Right atrium auricular region (tissue), 2 donors: ENCODE measurements around the gene CNTRL. TPM values are rescaled to one million over a fixed set of nuclear protein-coding genes. Genes with fewer than 3 reads are reported as not detected.
A peak's percentile ranks its signal among the peaks of the same experiment; 100 is the strongest.

Experiments used
- DNase-seq: peaks from one replicate; pipeline ENCODE4 v3.0.0-alpha.2; 2019; ENCODE audit warnings: low spot score
- H3K27ac ChIP-seq, 2 donors: fragments of 200-600 bp; sonication (generic); 1 replicate in 1 of 2; 2 replicates in 1 of 2; pipeline ENCODE4 v1.5.1; 2016 to 2019
- H3K27me3 ChIP-seq, 2 donors: fragments of 200-600 bp; sonication (generic); one replicate each; pipeline versions ENCODE4 v1.5.1 to v1.6.0; 2017 to 2019
- H3K36me3 ChIP-seq: fragments of 200-600 bp; sonication (generic); one replicate; pipeline ENCODE4 v1.5.1; 2016
- H3K4me1 ChIP-seq, 2 donors: fragments of 200-600 bp; sonication (generic); one replicate each; pipeline versions ENCODE4 v1.5.1 to v1.6.0; 2017 to 2019
- H3K4me3 ChIP-seq, 2 donors: fragments of 200-600 bp; sonication (generic); 1 replicate in 1 of 2; 2 replicates in 1 of 2; pipeline ENCODE4 v1.5.1; 2017 to 2019; ENCODE audit warnings: mild to moderate bottlenecking in 1 of 2, moderate library complexity in 1 of 2
- H3K9me3 ChIP-seq, 2 donors: fragments of 200-600 bp; sonication (generic); one replicate each; pipeline ENCODE4 v1.5.1; 2019
- total RNA-seq, 2 donors: library from RNA; depleted of rRNA; stranded (reverse); fragments of >200 nt; gene quantifications; one replicate each; pipeline ENCODE4 v1.1.0, GENCODE V29; 2016
- TF ChIP-seq, protein P1 (sequence below), 2 donors: fragments of 200-600 bp; sonication (generic); IDR thresholded peaks; one replicate each; pipeline ENCODE4 v1.5.1; 2019; ENCODE audit warnings: antibody characterized with exemption in 2 of 2

Gene CNTRL
- total RNA-seq, 2 donors from 2014 or later, result 3.3 to 6.0 TPM

DNA sequence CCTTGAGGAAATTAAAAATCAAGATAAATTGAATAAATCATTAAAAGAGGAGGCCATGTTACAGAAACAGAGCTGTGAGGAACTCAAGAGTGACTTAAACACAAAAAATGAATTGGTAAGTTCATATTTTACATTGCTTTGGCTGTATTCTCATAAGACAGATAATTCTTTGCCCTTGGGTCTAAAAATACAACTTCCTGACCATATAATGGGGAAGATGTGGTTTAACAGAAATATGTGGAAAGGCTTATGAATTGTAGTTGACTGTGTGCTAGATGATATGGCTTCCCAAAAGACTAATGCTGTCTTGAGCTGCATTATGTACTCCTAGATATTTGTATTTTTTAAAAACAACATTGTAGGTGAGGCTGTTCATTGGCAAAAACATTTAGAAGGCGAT, 33.1 kb downstream of the CNTRL start:
- Histone ChIP-seq H3K27me3 (no peaks in the 10 kb centered on the region), H3K9me3 (no peaks in the 10 kb centered on the region), H3K4me3 (no peak overlapping the region), H3K27ac (no peak overlapping the region), H3K36me3 (no peaks in the 10 kb centered on the region), H3K4me1 (no peaks in the 10 kb centered on the region)
- no peak for DNase-seq
- TF ChIP-seq, protein P1, sequence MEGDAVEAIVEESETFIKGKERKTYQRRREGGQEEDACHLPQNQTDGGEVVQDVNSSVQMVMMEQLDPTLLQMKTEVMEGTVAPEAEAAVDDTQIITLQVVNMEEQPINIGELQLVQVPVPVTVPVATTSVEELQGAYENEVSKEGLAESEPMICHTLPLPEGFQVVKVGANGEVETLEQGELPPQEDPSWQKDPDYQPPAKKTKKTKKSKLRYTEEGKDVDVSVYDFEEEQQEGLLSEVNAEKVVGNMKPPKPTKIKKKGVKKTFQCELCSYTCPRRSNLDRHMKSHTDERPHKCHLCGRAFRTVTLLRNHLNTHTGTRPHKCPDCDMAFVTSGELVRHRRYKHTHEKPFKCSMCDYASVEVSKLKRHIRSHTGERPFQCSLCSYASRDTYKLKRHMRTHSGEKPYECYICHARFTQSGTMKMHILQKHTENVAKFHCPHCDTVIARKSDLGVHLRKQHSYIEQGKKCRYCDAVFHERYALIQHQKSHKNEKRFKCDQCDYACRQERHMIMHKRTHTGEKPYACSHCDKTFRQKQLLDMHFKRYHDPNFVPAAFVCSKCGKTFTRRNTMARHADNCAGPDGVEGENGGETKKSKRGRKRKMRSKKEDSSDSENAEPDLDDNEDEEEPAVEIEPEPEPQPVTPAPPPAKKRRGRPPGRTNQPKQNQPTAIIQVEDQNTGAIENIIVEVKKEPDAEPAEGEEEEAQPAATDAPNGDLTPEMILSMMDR (IDR thresholded peaks at IDR 0.05), result no peak

DNA sequence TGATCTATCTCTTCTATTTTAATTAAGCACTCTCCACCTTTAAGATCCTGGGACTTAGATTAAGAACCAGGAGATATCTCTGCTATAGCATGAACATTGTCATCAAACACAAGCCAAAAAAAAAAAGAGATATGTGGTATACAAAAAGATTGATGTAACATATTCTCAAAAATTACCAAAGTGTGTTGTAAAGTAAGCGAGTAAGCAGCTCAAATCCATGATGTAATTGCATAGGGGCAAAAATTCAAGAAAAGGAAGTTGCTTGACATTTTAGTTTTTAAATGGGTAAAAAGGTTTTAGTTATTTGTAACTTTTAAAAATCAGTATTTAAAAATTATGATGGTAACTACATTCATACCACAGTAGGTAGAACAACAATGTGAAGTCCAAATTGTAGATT, 40.7 kb downstream of the CNTRL start:
- Histone ChIP-seq H3K9me3 (no peaks in the 10 kb centered on the region), H3K4me1 (no peaks in the 10 kb centered on the region), H3K27me3 (no peaks in the 10 kb centered on the region), H3K4me3 (no peak overlapping the region), H3K36me3 (no peaks in the 10 kb centered on the region), H3K27ac (no peak overlapping the region)
- no peak for DNase-seq
- TF ChIP-seq, protein P1 (IDR thresholded peaks at IDR 0.05), result no peak

DNA sequence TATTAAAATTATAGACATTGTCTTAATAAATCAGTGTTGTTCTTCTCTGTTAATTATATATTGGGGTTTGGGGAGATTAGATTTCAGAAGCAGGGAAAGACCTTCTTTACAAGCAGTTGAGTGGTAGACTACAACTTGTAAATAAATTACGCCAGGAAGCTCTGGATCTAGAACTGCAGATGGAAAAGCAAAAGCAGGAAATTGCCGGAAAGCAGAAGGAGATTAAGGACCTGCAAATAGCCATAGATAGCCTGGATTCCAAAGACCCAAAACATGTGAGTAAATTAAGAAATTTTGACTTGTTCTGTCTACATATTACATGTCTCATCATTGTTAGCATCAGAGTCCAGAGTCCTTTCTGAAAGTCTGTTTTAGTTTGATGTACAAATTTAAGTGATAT, 43.5 kb downstream of the CNTRL start:
- H3K27ac ChIP-seq, result no peak overlapping the region
- H3K4me1 ChIP-seq, result peaks cover 0 to 10% of the 10 kb centered on the region in 2 donors
- H3K4me3 ChIP-seq, result no peak overlapping the region
- H3K9me3 ChIP-seq, result no peaks in the 10 kb centered on the region
- H3K36me3 ChIP-seq, result no peaks in the 10 kb centered on the region
- TF ChIP-seq, protein P1 (IDR thresholded peaks at IDR 0.05), result no peak
- H3K27me3 ChIP-seq, result no peaks in the 10 kb centered on the region
- DNase-seq, result no peak

DNA sequence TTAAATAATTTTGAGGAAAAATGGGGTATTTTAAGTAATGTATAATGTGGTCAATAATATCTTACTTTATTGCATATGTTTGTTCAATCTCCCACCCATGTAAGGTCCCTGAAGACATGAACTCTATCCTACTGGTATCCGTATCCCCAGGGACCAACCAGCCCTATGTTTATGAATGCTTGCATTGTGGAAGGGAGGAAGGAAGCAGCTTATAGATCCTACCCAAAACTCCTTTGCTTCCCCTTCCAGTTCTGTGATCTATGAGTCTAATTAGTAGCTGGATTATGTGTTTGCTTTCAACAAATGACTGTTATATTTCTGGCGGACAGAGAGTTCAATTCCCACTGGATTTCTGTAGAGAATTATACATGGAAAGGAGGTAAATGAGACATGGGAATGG, 45.6 kb downstream of the CNTRL start:
- no peak for DNase-seq
- Histone ChIP-seq H3K27ac (no peak overlapping the region), H3K27me3 (no peaks in the 10 kb centered on the region), H3K4me1 (peaks cover 0 to 10% of the 10 kb centered on the region in 2 donors), H3K36me3 (no peaks in the 10 kb centered on the region), H3K9me3 (no peaks in the 10 kb centered on the region), H3K4me3 (no peak overlapping the region)
- TF ChIP-seq, protein P1 (IDR thresholded peaks at IDR 0.05), result no peak

DNA sequence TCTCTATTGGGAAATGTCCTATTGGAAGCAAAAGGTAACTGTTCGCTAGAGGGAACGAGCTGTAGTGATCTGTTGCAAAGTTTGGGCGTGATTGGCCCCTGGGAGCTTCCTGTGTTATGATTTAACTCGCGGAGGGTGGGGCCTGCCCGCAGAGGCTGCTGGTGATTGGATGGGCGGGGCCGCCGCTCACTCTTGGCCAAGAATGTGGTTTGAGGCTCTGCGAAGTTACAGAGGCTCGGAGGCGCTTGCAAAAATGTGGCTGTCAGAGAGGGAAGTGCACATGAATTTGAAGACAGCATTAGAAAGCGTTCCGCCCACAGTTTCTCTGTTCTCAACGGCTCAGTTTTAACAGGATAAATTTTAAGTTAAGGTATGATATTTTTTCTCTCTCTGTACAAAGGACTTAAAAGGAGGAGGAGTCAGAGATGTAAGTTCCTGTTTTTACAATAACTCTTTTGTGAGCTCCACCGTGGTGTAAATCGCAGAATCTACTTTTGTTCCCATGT, 46.9 kb downstream of the CNTRL start:
- no peaks in the 10 kb centered on the region for H3K36me3 ChIP-seq
- H3K27me3 ChIP-seq, result no peaks in the 10 kb centered on the region
- peak; percentile 98 for DNase-seq
- H3K4me3 ChIP-seq, result peak overlapping the region; percentile 35 to 47
- peaks cover 0 to 10% of the 10 kb centered on the region in 2 donors for H3K4me1 ChIP-seq
- peak overlapping the region; percentile 66 to 69 for H3K27ac ChIP-seq
- no peaks in the 10 kb centered on the region for H3K9me3 ChIP-seq
- TF ChIP-seq, protein P1 (IDR thresholded peaks at IDR 0.05), result peak in 1 of 2 donors; percentile 55
